Measurements from ENCODE around the gene PTPRU.

Gene PTPRU

GRCh38 chr1:29365906-29366670, 129.8 kb downstream of the PTPRU start:
- DNase-seq (ENCODE audit: low spot score), result no peak

- no peak for DNase-seq (ENCODE audit: low spot score)
Measured at GRCh38 chr1:29368936-29369932, 132.9 kb downstream of the PTPRU start.

GRCh38 chr1:29370067-29370466, 133.7 kb downstream of the PTPRU start:
- DNase-seq (ENCODE audit: low spot score), result no peak

GRCh38 chr1:29371332-29371731, 135.0 kb downstream of the PTPRU start:
- no peak for DNase-seq (ENCODE audit: low spot score)

- no peak for DNase-seq (ENCODE audit: low spot score)
Measured at GRCh38 chr1:29372108-29372507, 135.8 kb downstream of the PTPRU start.

Measured in globus pallidus (tissue), 1 donor.